Measurements from ENCODE around the gene RPUSD3.
"Not testable (repeated sequence)": the region's sequence is repeated elsewhere in the genome, so short reads cannot be mapped to it uniquely, and the experiment has no call there.

DNA sequence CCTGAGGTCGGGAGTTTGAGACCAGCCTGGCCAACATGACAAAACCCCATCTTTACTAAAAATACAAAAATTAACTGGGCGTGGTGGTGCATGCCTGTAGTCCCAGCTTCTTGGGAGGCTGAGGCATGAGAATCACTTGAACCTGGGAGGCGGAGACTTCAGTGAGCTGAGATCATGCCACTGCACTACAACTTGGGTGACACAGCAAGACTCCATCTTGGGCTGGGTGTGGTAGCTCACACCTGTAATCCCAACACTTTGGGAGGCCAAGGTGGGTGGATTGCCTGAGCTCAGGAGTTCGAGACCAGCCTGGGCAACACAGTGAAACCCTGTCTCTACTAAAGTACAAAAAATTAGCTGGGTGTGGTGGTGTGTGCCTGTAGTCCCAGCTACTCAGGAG lies 32.4 kb upstream of the RPUSD3 start:
- TF ChIP-seq CTCF, POLR2A (IDR thresholded peaks at IDR 0.05): not testable (repeated sequence)

Measured in lower leg skin (tissue), 3 donors.